Activated T-cell treated with anti-CD3 and anti-CD28 coated beads for 24 hours (primary cell): ENCODE measurements around the gene TNFRSF14.
"Not testable (repeated sequence)": the region's sequence is repeated elsewhere in the genome, so short reads cannot be mapped to it uniquely, and the experiment has no call there.

ENCODE experiments used
- DNase-seq: peaks from one replicate; pipeline ENCODE4 v3.0.0-alpha.2; 2020; ENCODE audit warnings: low read depth

TNFRSF14 gene

DNA sequence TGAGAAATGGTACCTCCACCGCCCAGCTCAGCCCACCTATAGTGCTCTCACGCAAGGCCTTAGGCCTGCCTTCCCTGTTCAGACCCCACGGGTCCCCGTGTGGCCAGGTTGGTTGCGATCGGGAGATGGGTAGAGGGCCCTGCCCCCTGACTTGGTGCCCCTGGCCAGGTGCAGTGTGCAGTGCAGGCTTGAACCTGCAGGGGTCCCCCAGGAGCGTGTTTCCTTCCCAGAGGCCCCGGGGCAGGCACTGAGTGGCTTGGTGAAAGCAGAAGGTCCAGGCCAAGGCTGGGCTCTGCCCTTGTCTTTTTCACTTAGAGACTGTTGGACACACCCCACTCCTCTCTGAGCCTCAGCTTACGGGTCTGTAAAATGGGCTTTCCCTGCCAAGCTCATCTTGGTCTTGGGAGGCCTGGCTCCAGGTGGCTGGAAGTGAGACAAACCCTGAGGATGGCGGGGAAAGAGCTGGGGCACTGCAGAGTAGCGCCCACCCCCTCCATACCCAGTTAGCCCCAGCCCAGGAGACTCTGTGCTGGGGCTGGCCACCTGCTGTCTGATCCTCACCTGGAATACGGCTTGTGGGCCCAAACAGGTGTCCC is 16.8 kb upstream of the TNFRSF14 start:
- DNase-seq = no peak

DNA sequence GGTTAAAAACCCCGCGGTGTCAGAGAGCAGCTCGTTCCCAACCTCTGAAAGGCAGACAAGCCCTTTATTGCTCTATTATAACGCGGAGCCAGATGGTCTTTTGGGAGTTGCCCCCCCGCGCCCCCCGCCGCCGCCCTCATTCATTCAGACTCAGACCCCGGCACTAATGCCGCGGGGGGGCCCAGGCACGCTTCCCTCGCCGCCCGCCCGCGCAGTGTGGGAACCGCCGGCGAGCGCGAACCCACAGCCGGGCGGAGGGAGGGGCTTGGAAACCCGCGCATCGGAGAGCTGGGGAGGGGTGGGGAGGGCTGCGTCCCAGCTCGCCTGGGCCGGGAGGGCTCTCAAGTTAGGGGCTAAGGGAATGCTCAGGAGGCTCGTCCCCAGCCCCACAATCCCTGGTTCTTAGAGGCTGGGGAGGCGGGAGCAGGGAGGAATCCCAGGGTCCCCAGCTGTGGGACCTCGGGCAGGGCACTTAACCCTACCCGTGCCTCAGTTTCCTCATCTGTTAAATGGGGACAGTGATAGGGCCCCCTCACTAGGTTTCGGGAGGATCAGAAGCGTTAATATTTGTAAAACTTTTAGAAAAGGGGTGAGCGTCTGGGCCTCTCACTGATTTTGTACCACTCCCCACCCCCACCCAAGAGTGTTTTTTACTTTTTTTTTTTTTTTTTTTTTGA is 15.2 kb upstream of the TNFRSF14 start:
- DNase-seq = no peak

DNA sequence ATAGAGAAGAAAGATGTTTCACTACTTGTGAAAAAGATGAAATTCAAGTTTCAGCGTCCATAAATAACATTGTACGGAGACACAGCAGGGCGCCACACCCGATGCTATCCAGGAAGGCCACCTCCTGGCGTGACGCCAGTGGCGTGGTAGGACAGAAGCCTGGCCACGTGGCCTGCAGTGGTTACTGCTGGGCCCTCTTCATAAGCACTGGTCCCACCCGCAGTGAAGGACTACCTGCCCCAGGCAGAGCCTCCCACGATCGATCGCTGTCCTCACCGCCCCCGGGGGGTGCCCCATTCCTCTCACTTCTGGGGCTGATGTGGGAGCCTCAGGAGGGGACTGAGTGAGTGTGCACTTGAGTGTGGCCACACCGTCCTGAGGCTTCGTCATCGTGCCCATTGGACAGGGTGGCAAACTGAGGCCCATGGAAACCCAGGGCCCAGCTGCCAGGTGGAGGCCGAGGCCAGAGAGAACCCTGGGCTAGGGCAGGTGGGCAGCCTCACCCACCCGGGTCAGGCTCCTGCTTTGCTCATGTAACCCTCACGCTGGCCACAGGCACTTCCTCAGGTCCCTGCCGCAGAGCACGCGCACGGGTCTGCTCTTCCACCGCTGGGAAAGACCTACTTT is 14.4 kb upstream of the TNFRSF14 start:
- DNase-seq = no peak

DNA sequence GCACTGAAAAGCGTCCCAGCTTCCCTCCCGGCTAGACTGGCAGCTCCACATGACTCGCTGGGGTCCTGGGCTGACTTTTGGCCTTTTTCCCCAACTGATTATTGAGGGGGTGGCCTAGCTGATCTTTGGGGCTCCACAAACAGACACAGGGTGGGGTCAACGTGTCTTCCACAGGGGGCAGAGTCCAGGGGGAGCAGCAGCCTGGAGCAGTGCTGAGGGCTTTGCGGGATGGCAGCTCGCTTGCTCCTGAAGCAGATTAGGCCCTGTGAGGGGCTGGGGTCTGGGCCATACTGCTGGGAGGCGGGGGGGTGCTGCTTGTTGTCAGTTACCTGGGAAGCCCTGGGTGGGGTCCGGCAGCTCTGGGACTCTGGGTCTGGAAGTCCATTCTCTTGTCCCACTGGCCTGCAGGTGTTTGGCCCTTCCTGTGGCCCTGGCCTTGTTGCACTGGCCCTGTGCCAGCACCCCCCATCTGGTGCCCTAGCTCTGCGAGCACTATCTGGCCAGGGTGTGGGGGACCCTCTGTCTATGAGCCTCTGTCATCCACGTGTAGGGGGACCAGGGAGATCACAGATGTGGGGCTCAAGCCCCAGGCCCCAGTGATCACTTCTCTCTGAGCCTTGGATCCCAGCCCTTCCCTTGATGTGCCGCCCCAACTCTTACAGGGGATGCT is 13.8 kb upstream of the TNFRSF14 start:
- DNase-seq = no peak

DNA sequence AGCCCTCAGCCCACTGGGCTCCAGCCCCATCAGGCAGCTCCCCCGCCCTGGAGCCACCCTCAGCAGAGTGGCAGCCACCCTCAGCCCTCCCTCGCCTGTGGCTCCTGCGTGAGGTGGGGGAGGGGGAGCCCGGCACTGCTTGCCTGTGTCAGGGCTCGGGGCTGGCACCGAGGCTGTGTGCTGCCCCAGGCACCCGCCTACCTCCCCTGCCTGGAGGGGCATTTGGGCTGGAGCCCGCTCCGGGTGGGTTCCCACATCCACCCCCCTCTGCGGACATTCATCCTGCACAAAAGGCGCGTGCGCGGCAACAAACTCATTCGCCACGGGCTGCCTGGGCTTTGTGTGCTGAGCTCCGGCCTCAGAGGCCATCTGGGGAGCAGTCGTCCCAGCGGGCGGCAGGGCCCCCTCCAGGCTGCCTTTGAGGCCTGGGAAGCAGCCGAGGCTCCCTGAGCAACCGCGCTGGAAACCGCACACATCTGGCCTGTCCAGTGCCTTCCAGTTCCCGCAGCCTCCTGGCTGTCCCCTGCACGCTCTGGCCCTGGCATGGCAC is 12.6 kb upstream of the TNFRSF14 start:
- DNase-seq = no peak

DNA sequence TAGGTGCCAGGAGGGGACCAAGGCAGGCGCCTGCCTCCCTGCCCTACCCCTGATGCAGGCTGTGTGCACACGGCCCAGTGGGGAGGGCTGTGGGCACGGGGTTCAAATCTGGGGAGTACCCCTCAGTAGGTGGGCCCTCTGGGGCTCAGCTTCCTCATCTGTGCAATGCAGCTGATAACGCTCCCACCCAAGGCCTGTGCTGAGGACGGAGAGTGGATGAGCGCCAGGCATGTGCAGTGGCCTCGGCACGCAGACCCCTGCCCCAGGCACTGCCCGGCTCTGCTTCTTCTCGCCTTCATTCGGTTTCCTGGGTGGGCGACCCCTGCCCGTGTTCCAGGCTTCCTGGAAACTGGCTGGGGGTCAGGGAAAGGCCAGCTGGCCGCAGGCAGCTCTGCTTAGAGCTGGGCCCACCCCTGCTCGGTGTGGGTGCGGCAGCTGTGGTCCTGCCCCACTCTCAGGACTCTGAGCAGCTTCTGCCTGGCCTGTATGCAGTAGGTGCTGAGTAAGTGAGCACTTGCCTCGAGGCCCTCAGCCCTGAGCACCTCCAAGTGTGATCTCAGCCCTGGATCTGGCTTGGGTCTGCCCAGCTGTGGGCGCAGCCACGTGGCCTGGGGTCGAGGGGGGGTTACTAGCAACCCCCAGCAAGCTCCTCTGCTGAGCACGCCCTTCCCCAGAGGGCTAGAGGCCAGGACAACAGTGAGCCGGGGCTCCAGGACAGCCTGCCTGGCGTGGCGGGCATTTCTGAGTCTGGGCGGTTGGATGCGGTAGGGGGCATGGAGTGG is 11.9 kb upstream of the TNFRSF14 start:
- no peak for DNase-seq

DNA sequence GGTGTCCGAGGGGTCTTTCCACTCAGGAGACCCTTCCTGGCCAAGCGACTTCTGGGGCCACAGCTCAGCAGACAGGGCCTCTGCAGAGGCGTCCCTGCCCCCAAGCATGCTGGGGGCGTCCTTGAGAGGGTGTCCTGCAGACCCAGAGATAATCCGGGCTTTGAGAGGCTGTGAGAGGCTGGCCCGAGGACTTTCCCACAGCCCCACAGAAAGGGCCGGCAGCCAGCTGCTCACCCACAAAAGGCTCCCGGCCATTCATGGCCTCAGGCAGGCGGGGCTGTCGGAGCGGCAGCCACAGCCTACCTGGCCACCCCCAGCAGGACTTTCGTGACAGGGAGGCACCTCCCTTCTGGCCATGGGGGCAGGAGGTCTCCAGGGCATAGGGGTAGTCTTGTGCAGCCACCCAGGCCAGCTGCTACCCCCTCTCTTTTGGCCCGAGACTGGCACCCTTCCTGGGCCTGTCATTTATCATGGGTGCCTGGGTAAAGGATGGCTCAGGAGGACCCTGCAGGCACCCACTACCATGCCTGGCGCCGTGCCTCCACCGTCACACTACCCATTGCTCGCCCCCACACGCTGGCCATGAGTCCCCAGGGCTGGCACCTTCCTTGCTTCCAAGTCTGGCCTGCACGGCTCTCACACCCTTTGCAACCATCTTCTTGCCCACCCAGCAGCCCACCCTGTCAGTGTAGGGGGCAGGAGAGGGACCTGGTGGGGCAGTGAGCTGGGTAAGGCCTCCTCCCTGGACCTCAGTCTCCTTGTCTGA is 11.1 kb upstream of the TNFRSF14 start:
- no peak for DNase-seq

DNA sequence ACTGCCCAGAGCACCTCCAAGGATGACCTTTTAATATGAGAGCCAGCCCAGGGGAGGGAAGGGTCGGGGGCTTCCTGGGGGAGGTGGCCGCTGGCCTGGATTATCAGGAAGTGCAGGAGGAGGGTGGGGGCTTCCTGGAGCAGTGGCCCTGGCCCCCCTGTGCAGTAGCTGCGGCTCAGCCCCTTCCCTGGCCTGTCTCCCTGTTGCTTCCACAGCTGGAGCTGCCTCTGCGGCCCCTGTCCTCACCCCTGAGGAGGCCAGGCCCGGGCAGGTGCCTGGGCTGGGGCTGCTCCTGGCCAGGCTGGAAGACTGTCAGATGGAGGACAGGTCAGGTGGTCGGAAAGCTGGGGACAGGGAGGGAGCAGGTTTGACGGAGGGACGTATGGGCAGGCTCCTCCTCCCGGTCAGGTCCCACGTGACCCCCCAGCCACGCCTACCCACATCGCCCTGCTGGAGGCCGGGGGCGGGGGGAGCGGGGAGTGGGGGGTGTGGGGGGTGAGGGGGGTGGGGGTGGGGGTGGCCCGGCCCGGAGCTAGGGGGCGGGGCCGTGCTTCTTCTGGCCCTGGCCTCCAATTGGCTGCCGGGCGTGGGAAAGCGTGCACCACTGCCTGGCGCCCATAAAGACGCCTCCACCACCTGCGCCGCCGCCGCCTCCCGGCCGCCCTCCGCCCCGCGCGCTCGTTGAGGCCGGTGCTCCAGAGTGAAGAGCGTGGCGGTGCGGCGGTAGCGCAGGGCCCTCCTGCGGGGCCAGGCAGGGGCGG is 10.2 kb upstream of the TNFRSF14 start:
- peak; percentile 78 for DNase-seq

DNA sequence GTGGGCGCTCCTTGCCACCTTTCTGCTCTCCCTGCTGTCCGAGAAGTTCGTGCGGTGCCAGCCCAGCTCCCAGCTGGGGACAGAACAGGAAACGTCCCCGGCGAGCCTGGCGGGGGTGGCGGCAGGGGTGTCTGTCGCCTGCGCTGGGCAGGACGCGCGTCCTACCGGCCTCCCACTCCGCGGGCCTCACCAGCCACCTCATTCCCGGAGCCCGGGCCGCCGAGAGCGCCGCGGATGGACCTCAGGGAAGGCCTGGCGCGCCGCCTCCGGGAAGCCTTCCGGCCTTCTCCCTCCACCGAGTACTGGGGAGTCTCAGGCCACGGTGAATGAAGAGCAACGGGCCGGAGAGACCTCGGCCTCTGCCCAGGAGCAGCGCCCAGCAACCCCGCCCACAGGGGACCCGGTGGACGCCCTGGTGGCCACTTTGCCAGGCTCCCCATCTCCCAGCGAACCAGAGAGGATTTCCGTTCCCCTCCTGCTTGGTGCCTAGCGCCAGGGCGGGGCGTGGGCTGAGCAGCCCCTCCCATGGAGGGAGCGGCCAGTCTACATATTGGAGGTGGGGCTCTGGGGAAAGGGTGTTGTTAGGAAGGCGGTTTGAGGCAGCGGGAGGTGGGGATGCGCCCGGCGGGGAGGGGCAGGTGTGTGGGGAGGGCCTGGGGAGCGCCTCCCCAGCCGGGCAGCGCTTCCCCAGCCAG is 9.5 kb upstream of the TNFRSF14 start:
- peak; percentile 77 for DNase-seq

DNA sequence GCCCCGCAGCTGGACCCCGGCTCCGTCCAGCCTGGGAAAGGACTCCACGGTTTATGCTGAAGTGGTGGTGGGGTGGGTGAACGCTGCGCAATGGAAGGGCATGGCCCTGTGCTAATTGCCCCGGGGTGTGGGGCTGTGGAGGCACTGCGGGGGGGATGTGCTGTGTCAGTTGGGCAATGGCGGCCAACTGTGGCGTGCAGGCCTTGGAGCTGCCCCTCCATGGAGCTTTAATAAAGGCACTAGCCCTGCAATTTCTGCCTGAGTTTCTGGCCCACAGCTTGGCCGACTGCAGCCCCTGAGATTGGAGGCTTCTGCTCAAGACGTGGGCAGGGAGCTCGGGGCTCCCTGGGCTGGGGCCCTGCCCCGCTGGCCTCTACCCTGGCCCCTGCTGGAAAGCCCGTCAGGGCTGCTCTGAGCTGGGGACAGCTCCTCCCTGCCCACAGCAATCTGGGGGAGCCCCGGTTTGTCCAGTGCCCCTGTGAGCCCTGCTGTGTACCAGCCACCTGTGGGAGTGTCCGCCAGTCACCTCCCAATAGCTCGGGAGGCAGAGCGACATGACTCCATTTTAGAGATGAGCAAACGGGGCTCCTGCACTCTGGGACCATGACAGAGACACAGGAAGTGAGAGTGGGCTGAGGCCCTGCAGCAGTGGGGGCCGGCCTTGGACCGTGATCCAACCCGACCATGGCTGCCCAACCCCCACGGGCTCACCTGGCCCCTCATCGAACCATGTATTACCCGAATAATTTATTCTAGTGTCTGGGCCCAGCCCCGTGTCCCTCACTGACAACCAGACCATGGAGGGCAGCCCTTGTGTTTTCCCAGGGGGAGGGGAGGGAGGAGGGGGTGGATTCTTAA is 8.7 kb upstream of the TNFRSF14 start:
- peak; percentile 35 for DNase-seq

DNA sequence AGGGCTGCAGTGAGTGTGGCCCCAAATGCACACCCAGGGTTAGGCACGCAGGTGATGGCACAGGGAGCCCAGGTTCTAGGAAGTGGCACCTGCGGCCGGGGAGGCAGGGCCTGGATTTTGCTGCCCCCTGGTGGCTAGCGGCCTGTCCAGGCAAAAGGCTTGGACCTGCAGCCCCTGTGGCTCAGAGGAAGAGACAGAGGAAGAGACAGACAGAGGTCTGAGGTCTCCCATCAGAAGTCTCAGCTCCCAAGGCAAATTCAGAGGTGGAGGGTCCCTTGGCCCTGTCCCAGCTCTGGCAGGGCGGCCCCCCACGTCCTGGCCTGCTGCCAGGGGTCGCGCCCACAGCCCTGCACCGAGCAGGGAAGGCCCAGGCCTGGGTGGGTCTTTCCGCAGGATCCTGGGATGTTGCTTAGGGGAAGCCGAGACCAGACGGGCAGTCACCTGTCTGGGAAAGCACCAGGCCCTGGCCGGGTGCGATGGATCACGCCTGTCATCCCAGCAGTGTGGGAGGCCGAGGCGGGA is 8.0 kb upstream of the TNFRSF14 start:
- DNase-seq = peak; percentile 73

DNA sequence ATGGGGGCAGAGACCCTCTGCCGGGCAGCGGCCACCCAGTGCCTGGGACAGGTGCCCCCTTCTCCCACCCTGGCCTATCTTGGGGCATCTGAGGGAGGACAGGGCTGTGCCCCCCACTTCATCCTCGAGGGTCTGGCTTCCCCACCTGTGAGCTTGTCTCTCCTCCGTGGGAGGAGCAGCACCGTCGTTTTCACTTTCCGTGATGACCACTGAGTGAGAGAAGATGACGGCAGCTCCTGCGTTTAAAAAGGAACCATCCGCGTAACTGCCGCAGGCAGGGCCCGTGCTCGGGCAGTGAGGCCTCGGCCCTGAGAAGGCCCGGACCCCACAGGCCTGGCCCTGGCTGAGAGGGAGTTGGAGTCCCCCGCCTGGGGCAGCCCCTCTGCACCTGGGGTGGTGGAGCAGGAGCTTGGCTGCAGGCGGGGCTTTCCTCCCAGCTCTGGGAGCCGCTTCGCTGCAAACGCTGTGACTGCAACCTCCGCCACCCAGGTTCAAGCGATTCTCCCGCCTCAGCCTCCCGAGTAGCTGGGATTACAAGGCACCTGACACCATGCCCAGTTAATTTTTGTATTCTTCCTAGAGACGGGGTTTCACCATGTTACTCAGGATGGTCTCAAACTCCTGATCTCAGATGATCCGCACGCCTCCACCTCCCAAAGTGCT is 6.7 kb upstream of the TNFRSF14 start:
- DNase-seq = not testable (repeated sequence)

DNA sequence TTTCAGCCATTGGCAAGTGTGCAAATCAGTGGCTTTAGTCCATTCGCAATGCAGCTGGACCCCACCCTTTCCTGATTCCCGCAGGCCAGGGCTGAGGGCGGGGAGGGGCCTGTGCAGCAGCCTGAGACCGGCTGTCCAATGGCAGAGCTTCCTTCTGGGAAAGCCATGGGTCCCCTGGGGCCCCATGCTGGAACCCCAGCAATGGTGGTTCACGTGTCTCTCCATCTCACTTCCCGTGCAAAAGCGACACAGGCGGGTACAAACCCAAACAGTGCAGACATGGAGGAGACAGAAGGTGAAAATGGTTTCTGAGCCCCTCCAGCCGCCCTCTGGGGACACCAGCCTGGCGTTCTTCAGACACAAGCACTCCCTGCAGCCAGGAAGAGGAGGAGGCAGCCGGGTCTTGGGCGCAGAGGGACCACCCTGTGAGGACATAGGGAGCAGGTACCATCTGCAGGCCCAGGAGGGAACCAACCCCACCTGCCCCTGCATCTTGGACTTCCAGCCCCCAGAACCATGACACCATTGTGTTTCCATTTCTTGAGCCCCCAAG is 5.8 kb upstream of the TNFRSF14 start:
- DNase-seq = not testable (repeated sequence)

DNA sequence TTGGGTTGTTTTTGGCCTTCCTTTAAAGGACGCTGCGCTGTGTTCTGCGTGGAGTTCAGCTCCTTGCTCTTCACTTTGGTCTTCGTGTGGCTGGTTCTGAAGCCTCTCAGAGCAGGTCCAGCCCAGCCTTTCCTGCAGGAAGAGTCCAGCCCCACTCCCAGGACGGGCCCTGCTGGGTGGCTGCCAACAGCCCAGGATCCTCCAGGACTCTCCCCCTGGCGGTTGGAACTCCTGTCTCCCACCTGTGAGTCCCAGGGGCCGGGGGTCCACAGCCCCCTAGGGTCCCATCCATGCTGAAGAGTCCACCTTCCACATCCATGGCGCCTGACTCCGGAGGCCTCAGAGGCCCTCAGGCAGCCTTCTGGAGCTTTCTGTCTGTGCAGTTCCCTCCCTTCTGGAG is 4.6 kb upstream of the TNFRSF14 start:
- not testable (repeated sequence) for DNase-seq

DNA sequence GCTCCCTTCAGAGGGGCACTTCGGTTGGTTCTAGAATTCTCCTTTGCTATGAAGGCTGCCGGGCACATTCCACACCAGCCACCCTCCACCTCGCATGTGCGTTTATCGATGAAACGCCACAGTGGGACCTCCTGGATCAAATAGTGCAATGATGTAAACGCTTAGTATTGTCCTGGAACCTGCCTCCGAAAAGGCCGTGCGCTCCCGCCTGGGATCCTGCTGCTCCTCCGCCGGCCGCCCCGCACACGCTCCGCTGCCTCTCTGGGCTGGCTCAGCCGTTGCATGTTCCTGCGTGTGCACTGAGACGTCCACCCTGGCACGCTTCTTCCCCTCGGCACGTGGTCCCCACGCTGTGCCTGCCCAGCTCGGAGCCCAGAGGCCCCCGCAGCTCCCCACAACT is 4.0 kb upstream of the TNFRSF14 start:
- DNase-seq = no peak

DNA sequence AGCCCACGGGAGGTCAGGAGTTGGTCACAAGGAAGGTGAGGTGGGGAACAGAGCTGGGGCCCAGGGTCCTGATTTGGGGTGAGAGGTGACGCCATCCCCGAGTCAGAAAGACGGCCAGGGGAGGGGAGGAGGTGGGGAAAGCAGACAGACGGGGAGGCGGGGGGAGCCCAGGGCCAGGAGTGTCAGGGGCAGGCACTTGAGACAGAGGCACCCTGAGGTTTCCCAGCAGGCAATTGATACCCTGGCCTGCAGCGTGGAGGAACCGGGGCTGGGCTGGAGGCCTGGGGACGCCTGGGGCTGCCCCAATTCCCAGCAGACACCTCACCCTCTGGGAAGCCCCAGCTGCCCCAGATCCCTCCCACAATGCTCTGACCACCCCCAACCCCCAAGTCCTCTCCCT is 3.1 kb upstream of the TNFRSF14 start:
- not testable (repeated sequence) for DNase-seq

DNA sequence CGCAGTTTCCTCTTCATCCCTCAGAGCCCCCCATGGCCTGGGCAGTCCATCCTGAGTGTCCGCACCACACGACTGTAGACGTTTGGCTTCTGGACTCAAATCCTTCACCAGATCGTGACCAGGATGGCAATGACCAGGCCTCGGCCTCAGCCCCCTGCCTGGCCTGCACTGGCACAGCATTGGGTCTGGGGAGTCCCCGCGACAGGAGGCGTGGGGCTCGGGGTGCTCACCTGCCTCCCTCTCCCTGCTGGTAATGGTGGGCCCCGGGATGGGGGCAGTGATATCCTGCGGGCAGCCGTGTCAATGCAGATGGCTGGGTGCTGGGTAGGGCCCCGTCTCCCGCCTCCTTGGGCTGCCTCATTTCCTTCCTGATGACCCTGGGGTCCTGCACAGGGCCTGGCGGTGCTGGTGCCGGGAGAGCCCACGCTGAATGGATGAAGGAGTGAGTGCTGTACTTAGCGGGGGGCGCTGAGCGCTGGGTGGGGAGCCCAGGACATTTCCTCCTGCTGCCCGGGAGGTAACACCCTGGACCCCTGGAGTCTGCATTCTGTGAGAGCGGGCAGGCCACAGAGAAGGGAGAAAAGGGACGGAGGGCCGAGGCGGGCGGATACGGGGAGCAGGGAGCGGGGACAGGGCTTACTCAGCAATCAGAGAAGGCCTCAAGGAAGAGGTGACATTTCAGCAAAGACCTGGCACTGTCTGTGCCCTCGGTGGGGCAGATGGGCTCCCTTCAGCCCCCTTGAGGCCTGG is 2.1 kb upstream of the TNFRSF14 start:
- no peak for DNase-seq
